Activated B cell treated with CpG ODN at 0.5 μM for 24 hours (primary cell): ENCODE data around the gene CLPX. TPM values are rescaled to one million over a fixed set of nuclear protein-coding genes. Genes with fewer than 3 reads are reported as not detected.
"Not testable (repeated sequence)": the region's sequence is repeated elsewhere in the genome, so short reads cannot be mapped to it uniquely, and the experiment has no call there.

Experiments used
- ATAC-seq: fragments of 200-7000 bp; cut with Tn5 transposase; one replicate; pipeline ENCODE4 v1.10.0; 2021; ENCODE audit warnings: low read depth, mild to moderate bottlenecking, moderate library complexity
- CTCF ChIA-PET: fragments of 350-600 bp; sonication (Branson Sonifier 250); formaldehyde crosslinking; loops from one replicate; lab custom pipeline; 2021; ENCODE audit warnings: antibody characterized with exemption; lab: Charles Lee
- POLR2A ChIA-PET: fragments of 350-600 bp; sonication (Branson Sonifier 250); formaldehyde crosslinking; loops from one replicate; lab custom pipeline; 2021; ENCODE audit warnings: antibody characterized with exemption; lab: Charles Lee
- DNase-seq: peaks from one replicate; pipeline ENCODE4 v3.0.0; 2022
- H3K27ac Mint-ChIP-seq: one replicate; pipeline ENCODE4 v1.8.0; 2020; ENCODE audit warnings: mixed read lengths
- H3K27me3 Mint-ChIP-seq: one replicate; pipeline ENCODE4 v1.8.0; 2021; ENCODE audit warnings: mixed read lengths
- H3K36me3 Mint-ChIP-seq: one replicate; pipeline ENCODE4 v1.8.0; 2021; ENCODE audit warnings: low read depth, mixed read lengths
- H3K4me1 Mint-ChIP-seq: one replicate; pipeline ENCODE4 v1.8.0; 2021; ENCODE audit warnings: mixed read lengths
- H3K4me3 Mint-ChIP-seq: one replicate; pipeline ENCODE4 v1.8.0; 2020; ENCODE audit warnings: mild to moderate bottlenecking, mixed read lengths
- H3K9me3 Mint-ChIP-seq: one replicate; pipeline ENCODE4 v1.8.0; 2020; ENCODE audit warnings: mixed read lengths
- intact Hi-C: fragments of 100-400 bp; cut with micrococcal nuclease; formaldehyde crosslinking; loops from one replicate; pipeline ENCODE4 v1.15.1; 2024
- total RNA-seq: library from RNA; stranded (reverse); gene quantifications from 2 replicates; pipeline ENCODE4 v1.2.3, GENCODE V29; 2022
- TF ChIP-seq, protein P1 (sequence below): fragments of 200-600 bp; IDR thresholded peaks from one replicate; pipeline ENCODE4 v1.8.0; 2022; ENCODE audit warnings: antibody characterized with exemption, mild to moderate bottlenecking

Gene CLPX
- total RNA-seq, 1 donor from 2014 or later: 53.5 TPM

- CTCF ChIA-PET: no interaction called here
- intact Hi-C loops: loop anchor here (10.0 kb wide), 1 partner anchor 128 kb away; no protein-coding TSS in a partner anchor
- no peak for ATAC-seq
Observed at GRCh38 chr15:65182538-65182937, 2.6 kb downstream of the CLPX start.

DNA sequence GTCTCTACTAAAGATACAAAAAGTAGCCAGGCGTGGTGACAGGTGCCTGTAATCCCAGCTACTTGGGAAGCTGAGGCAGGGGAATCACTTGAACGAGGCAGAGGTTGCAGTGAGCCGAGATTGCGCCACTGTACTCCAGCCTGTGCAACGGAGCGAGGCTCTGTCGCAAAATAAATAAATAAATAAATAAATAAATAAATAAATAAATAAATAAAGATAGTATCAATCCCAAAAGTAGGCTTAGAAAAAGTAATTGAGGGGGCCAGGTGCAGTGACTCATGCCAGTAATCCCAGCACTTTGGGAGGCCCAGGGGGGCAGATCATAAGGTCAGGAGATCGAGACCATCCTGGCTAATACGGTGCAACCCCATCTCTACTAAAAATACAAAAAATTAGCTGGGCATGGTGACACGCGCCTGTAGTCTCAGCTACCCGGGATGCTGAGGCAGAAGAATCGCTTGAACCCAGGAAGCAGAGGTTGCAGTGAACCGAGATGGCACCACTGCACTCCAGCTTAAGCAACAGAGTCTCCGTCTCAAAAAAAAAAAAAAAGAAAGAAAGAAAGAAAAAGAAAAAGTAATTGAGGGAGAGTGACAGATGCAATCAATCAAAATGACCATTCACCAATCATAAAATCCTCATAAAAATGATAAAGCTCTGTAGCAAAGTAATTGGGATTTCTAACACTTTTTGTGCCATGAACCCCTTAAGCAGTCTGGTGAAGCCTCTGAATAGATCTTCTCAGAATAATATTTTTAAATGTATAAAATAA is 3.4 kb downstream of the CLPX start:
- intact Hi-C loops: loop anchor here (10.0 kb wide), 1 partner anchor 127 kb away; no protein-coding TSS in a partner anchor
- CTCF ChIA-PET: interaction anchor here (0.8 kb wide), 1 partner anchor 89 kb away, joined by 3 read pairs; no protein-coding TSS in a partner anchor

More at GRCh38 chr15:65182538-65182937, 2.6 kb downstream of the CLPX start:
- Mint-ChIP-seq H3K4me3 (peak overlapping the region; percentile 93), H3K9me3 (no peaks in the 10 kb centered on the region), H3K4me1 (peaks cover 26% of the 10 kb centered on the region), H3K36me3 (peaks cover 27% of the 10 kb centered on the region), H3K27ac (peak overlapping the region; percentile 89), H3K27me3 (no peaks in the 10 kb centered on the region)
- no peak for DNase-seq
- POLR2A ChIA-PET: interaction anchor here (0.6 to 5.3 kb wide), 5 partner anchors 104 to 877 kb away, joined by 3 to 94 read pairs (median 4); partner anchors contain the start of genes PARP16 and RNU5B-1
- TF ChIP-seq, protein P1, sequence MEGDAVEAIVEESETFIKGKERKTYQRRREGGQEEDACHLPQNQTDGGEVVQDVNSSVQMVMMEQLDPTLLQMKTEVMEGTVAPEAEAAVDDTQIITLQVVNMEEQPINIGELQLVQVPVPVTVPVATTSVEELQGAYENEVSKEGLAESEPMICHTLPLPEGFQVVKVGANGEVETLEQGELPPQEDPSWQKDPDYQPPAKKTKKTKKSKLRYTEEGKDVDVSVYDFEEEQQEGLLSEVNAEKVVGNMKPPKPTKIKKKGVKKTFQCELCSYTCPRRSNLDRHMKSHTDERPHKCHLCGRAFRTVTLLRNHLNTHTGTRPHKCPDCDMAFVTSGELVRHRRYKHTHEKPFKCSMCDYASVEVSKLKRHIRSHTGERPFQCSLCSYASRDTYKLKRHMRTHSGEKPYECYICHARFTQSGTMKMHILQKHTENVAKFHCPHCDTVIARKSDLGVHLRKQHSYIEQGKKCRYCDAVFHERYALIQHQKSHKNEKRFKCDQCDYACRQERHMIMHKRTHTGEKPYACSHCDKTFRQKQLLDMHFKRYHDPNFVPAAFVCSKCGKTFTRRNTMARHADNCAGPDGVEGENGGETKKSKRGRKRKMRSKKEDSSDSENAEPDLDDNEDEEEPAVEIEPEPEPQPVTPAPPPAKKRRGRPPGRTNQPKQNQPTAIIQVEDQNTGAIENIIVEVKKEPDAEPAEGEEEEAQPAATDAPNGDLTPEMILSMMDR: no peak

GRCh38 chr15:65180167-65180566 is 5.0 kb downstream of the CLPX start:
- CTCF ChIA-PET: no interaction called here
- intact Hi-C loops: loop anchor here (10.0 kb wide), 1 partner anchor 125 kb away; no protein-coding TSS in a partner anchor
- peaks cover 44% of the 10 kb centered on the region for H3K36me3 Mint-ChIP-seq
- TF ChIP-seq, protein P1: no peak
- POLR2A ChIA-PET: no interaction called here
- no peak overlapping the region for H3K27ac Mint-ChIP-seq
- no peak overlapping the region for H3K4me3 Mint-ChIP-seq
- H3K4me1 Mint-ChIP-seq: peaks cover 20% of the 10 kb centered on the region
- ATAC-seq (no peak), DNase-seq (no peak)
- no peaks in the 10 kb centered on the region for H3K27me3 Mint-ChIP-seq
- no peaks in the 10 kb centered on the region for H3K9me3 Mint-ChIP-seq

More for the DNA sequence above, 3.4 kb downstream of the CLPX start:
- not testable (repeated sequence) for H3K9me3 Mint-ChIP-seq, H3K27ac Mint-ChIP-seq, H3K4me3 Mint-ChIP-seq, DNase-seq, H3K27me3 Mint-ChIP-seq, ATAC-seq
- POLR2A ChIA-PET: interaction anchor here (0.6 to 5.3 kb wide), 5 partner anchors 105 to 877 kb away, joined by 3 to 94 read pairs (median 4); partner anchors contain the start of genes PARP16 and RNU5B-1
- peaks cover 32% of the 10 kb centered on the region for H3K36me3 Mint-ChIP-seq
- peaks cover 26% of the 10 kb centered on the region for H3K4me1 Mint-ChIP-seq

- CTCF ChIA-PET: no interaction called here
- H3K9me3 Mint-ChIP-seq: no peaks in the 10 kb centered on the region
- DNase-seq (no peak), ATAC-seq (no peak)
- POLR2A ChIA-PET: no interaction called here
- intact Hi-C loops: loop anchor here (2.0 kb wide), 1 partner anchor 15 kb away; no protein-coding TSS in a partner anchor
- H3K4me1 Mint-ChIP-seq: peaks cover 11% of the 10 kb centered on the region
- TF ChIP-seq, protein P1: no peak
- H3K36me3 Mint-ChIP-seq: peaks cover 52% of the 10 kb centered on the region
- H3K27ac Mint-ChIP-seq: no peak overlapping the region
- H3K4me3 Mint-ChIP-seq: no peak overlapping the region
- H3K27me3 Mint-ChIP-seq: no peaks in the 10 kb centered on the region
Observed at GRCh38 chr15:65177901-65178300, 7.2 kb downstream of the CLPX start.

DNA sequence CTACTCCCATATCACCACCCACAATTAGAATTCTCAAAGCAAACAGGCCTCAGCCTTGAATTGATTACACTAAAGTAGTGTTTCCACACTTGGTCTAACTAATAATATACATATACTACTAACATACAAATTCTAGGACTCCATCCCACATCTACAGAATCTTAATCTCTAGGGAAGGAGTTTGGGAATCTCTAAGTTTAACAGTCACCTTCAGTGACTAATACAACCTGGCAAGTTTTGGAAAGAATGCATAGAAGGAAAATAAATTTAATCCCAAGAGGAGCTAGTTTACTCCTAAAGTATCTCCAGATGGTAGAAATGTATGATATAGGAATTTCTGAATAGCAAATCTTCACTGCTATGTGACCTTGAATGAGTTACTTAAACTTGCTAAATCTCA is 9.1 kb downstream of the CLPX start:
- no peak overlapping the region for H3K4me3 Mint-ChIP-seq
- H3K27me3 Mint-ChIP-seq: no peaks in the 10 kb centered on the region
- no peak overlapping the region for H3K27ac Mint-ChIP-seq
- POLR2A ChIA-PET: no interaction called here
- intact Hi-C loops: loop anchor here (2.0 kb wide), 1 partner anchor 13 kb away; no protein-coding TSS in a partner anchor
- H3K36me3 Mint-ChIP-seq: peaks cover 68% of the 10 kb centered on the region
- CTCF ChIA-PET: no interaction called here
- ATAC-seq: no peak
- DNase-seq: no peak
- TF ChIP-seq, protein P1: no peak
- no peaks in the 10 kb centered on the region for H3K9me3 Mint-ChIP-seq
- peaks cover 14% of the 10 kb centered on the region for H3K4me1 Mint-ChIP-seq
